ENCODE results near the gene CGAS. TPM values are rescaled to one million over a fixed set of nuclear protein-coding genes. Genes with fewer than 3 reads are reported as not detected.
"Not testable (repeated sequence)": the region's sequence is repeated elsewhere in the genome, so short reads cannot be mapped to it uniquely, and the experiment has no call there.

The CGAS gene
- polyA plus RNA-seq, 1 experiment = 2.1 TPM

DNA sequence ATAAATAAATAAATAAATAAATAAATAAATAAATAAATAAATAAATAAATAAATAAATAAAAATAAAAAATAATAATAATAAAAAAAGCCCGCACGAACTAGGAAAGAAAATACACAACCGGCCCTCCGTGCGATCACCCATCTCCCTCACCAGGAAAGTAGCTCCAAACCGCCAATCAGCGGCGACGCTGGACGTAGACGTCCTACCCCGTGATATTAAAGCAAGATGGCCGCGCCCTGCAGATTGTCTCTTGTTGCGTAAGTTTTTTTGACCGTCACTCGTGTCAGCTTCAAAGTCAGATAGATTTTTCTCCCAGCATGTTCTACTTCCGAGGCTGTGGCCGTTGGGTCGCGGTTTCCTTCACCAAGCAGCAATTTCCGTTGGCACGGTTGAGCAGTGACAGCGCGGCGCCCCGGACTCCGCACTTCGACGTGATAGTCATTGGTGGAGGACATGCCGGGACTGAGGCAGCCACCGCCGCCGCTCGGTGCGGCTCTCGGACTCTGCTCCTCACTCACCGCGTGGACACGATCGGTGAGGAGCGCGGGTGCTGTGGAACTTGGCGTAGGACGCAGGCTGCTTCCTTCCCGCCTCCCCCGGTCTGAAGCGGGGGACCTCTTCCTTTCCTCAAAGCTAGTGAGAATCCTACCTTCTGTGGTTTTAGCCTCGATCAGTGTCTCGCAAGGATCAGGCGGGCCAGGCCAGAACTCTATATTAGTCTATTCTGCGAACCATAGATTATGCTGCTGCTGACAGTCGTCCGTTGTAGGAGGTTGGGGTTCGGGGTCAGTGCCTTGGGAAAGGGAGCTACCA lies 9.6 kb upstream of the CGAS start, which contains the start of gene MTO1:
Gene MTO1 (plus strand): TSS at position 201 of the 814 bp plus-strand sequence. CDS start 118 bp downstream, at position 319.
- Histone ChIP-seq H3K9me3 (ENCODE audit: control insufficient read depth, insufficient read depth, low read length) (no peaks in the 10 kb centered on the region; the same call in 1 of the 2 replicates), H3K4me3 (ENCODE audit: low read depth, low read length) (peak within 1 kb of the TSS; percentile 76), H3K27me3 (ENCODE audit: control insufficient read depth, insufficient read depth, low read length) (no peaks in the 10 kb centered on the region), H3K27ac (ENCODE audit: low read depth, low read length) (peak within 1 kb of the TSS; percentile 92)
- DNase-seq (ENCODE audit: low read depth, low spot score) = peak; percentile 70
- ChIA-PET POLR2A (interaction anchor here (0.6 to 1.5 kb wide), 8 partner anchors 10 to 119 kb away, joined by 3 to 7 read pairs (median 5); partner anchors contain the start of gene CGAS), CTCF (interaction anchor here (0.8 to 1.3 kb wide), 3 partner anchors 73 to 1050 kb away, joined by 3 to 7 read pairs (median 4); no protein-coding TSS in a partner anchor)
- TF ChIP-seq, protein P1, sequence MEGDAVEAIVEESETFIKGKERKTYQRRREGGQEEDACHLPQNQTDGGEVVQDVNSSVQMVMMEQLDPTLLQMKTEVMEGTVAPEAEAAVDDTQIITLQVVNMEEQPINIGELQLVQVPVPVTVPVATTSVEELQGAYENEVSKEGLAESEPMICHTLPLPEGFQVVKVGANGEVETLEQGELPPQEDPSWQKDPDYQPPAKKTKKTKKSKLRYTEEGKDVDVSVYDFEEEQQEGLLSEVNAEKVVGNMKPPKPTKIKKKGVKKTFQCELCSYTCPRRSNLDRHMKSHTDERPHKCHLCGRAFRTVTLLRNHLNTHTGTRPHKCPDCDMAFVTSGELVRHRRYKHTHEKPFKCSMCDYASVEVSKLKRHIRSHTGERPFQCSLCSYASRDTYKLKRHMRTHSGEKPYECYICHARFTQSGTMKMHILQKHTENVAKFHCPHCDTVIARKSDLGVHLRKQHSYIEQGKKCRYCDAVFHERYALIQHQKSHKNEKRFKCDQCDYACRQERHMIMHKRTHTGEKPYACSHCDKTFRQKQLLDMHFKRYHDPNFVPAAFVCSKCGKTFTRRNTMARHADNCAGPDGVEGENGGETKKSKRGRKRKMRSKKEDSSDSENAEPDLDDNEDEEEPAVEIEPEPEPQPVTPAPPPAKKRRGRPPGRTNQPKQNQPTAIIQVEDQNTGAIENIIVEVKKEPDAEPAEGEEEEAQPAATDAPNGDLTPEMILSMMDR (IDR thresholded peaks at IDR 0.05; ENCODE audit: low read depth, low read length) = no peak

DNA sequence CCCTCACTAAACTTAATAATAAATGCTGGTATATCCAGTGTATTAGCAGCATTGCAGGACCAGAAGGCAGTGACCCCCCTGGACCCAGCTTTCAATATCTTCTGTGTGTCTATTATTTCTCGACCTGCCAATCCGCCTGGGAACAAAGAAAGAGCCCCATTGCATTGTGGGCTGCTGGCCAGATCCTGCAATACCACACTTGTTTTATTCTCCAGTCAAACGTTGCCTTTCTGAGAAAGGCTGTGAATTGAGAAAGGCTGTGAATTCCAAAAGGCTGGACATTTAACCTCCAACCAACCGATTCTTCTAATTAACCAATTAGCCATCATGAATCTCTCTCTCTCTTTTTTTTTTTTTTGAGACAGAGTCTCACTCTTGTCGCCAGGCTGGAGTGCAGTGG lies 8.0 kb upstream of the CGAS start:
- no peak overlapping the region for H3K4me3 ChIP-seq (ENCODE audit: low read depth, low read length)
- DNase-seq (ENCODE audit: low read depth, low spot score) = no peak
- no peaks in the 10 kb centered on the region for H3K27me3 ChIP-seq (ENCODE audit: control insufficient read depth, insufficient read depth, low read length)
- TF ChIP-seq, protein P1 (IDR thresholded peaks at IDR 0.05; ENCODE audit: low read depth, low read length) = no peak
- POLR2A ChIA-PET = interaction anchor here (0.6 kb wide), 1 partner anchor 61 kb away, joined by 3 read pairs; no protein-coding TSS in a partner anchor
- CTCF ChIA-PET = interaction anchor here (0.7 kb wide), 1 partner anchor 63 kb away, joined by 6 read pairs; no protein-coding TSS in a partner anchor
- no peak overlapping the region for H3K27ac ChIP-seq (ENCODE audit: low read depth, low read length)
- H3K9me3 ChIP-seq (ENCODE audit: control insufficient read depth, insufficient read depth, low read length) = no peaks in the 10 kb centered on the region; the same call in 1 of the 2 replicates

DNA sequence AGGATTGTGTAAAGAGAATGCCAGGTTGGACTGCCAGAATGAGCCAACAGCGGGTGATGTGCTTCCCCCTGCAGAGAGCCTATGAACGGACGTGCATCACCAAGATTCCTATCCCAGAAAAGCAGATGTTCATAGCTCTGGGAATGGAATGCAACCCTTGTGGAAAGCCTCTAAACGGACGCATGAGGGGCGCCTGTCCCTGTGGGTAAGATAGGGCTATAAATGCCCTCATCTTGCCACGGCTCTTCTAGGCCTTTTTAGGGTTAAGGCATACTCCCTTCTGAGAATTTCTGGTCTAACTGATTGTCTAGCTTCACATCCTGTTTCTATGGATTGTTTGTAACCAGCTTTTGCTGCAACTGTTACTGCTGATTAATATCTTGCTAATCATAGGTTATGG lies 7.4 kb upstream of the CGAS start:
- H3K4me3 ChIP-seq (ENCODE audit: low read depth, low read length); H3K9me3 ChIP-seq (ENCODE audit: control insufficient read depth, insufficient read depth, low read length); H3K27me3 ChIP-seq (ENCODE audit: control insufficient read depth, insufficient read depth, low read length); DNase-seq (ENCODE audit: low read depth, low spot score); CTCF ChIA-PET; H3K27ac ChIP-seq (ENCODE audit: low read depth, low read length); POLR2A ChIA-PET: not testable (repeated sequence)

DNA sequence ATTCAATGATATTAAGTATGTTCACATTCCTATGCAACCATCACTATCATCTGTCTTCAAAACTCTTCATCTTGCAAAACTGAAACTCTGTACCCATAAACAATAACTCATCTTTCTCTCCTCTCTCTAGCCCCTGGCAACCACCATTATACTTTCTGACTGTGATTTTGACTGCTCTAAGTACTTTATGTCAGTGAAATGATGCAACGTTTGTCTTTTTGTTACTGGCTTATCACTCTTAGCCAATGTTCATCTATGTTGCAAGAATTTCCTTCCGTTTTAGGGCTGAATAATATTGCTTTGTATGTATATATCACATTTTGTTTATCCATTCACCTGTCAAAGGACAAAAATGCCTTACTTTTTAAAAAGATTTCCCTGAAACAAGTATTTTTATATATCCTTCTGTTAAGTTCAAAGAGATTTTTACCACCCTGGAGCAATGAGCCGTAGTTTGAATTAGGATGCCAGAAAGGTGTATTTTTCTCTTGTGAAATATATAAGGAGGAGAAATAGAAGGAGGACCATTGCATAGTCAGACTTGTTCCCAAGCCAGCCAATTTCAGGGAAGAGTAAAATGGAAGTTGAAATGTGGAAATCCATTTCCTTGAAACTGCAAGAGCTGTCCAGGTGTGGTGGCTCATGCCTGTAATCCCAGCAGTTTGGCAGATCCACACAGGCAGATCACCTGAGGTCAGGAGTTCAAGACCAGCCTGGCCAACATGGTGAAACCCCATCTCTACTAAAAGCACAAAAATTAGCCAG lies 4.0 kb upstream of the CGAS start:
- CTCF ChIA-PET = interaction anchor here (0.7 kb wide), 1 partner anchor 170 kb away, joined by 3 read pairs; no protein-coding TSS in a partner anchor

More for the DNA sequence above, 4.0 kb upstream of the CGAS start:
- H3K27me3 ChIP-seq (ENCODE audit: control insufficient read depth, insufficient read depth, low read length) = no peaks in the 10 kb centered on the region
- POLR2A ChIA-PET = no interaction called here
- TF ChIP-seq, protein P1 (IDR thresholded peaks at IDR 0.05; ENCODE audit: low read depth, low read length) = no peak
- no peaks in the 10 kb centered on the region; the same call in 1 of the 2 replicates for H3K9me3 ChIP-seq (ENCODE audit: control insufficient read depth, insufficient read depth, low read length)
- H3K4me3 ChIP-seq (ENCODE audit: low read depth, low read length) = no peak overlapping the region
- H3K27ac ChIP-seq (ENCODE audit: low read depth, low read length) = no peak overlapping the region
- DNase-seq (ENCODE audit: low read depth, low spot score) = no peak
